Mesenchymal stem cell (in vitro differentiated cells and primary cell): ENCODE data around the gene PGA5.
"Not testable (repeated sequence)": the region's sequence is repeated elsewhere in the genome, so short reads cannot be mapped to it uniquely, and the experiment has no call there.

Experiments
- DNase-seq: peaks from one replicate; pipeline ENCODE4 v3.0.0-alpha.2; 2013
- H2AFZ ChIP-seq: one replicate; pipeline ENCODE4 v1.6.1; 2013; ENCODE audit warnings: low read depth, mild to moderate bottlenecking, control low read depth, inconsistent platforms, low read length, moderate library complexity
- H2AK5ac ChIP-seq: 2 replicates; pipeline ENCODE4 v1.6.1; 2013; ENCODE audit warnings: low read length, moderate library complexity, mild to moderate bottlenecking, inconsistent platforms; ENCODE audit not compliant: severe bottlenecking
- H2BK120ac ChIP-seq: one replicate; pipeline ENCODE4 v1.6.1; 2013; ENCODE audit warnings: low read depth, mild to moderate bottlenecking, inconsistent platforms, low read length, moderate library complexity
- H2BK12ac ChIP-seq, 2 experiments: one replicate each; pipeline ENCODE4 v1.6.1; 2013; ENCODE audit warnings: inconsistent platforms in 2 of 2, low read length in 2 of 2, mild to moderate bottlenecking in 2 of 2, moderate library complexity in 2 of 2, control low read depth in 1 of 2
- H2BK15ac ChIP-seq: one replicate; pipeline ENCODE4 v1.6.1; 2013; ENCODE audit warnings: mild to moderate bottlenecking, low read depth, inconsistent platforms; ENCODE audit not compliant: poor library complexity, severe bottlenecking
- H2BK5ac ChIP-seq: 2 replicates; pipeline ENCODE4 v1.6.1; 2013; ENCODE audit warnings: low read depth, mild to moderate bottlenecking, low read length, control low read depth, inconsistent platforms; ENCODE audit not compliant: poor library complexity, severe bottlenecking
- H3K14ac ChIP-seq, 2 experiments: one replicate each; pipeline ENCODE4 v1.6.1; 2013; ENCODE audit warnings: inconsistent platforms in 2 of 2, low read length in 2 of 2, control low read depth in 1 of 2, mild to moderate bottlenecking in 1 of 2, moderate library complexity in 1 of 2
- H3K18ac ChIP-seq, 2 experiments: one replicate each; pipeline ENCODE4 v1.6.1; 2013; ENCODE audit warnings: inconsistent platforms in 2 of 2, low read length in 2 of 2, control low read depth in 1 of 2, low read depth in 1 of 2, mild to moderate bottlenecking in 1 of 2
- H3K23ac ChIP-seq, 2 experiments: one replicate each; pipeline ENCODE4 v1.6.1; 2013; ENCODE audit warnings: inconsistent platforms in 2 of 2, low read length in 2 of 2, mild to moderate bottlenecking in 2 of 2, moderate library complexity in 2 of 2, control low read depth in 1 of 2
- H3K27ac ChIP-seq: 2 replicates; pipeline ENCODE4 v1.5.1; 2013; ENCODE audit warnings: mild to moderate bottlenecking, moderate library complexity, low read length, control low read depth, inconsistent platforms; ENCODE audit not compliant: poor library complexity, severe bottlenecking
- H3K27me3 ChIP-seq, 2 experiments: 2 replicates each; pipeline versions ENCODE4 v1.6.1 to v1.7.0; 2013; ENCODE audit warnings: low read length in 2 of 2, mild to moderate bottlenecking in 2 of 2, moderate library complexity in 2 of 2, control low read depth in 1 of 2, inconsistent platforms in 1 of 2; ENCODE audit not compliant: control insufficient read depth in 1 of 2, insufficient read depth in 1 of 2
- H3K36me3 ChIP-seq, 2 experiments: 2 replicates each; pipeline versions ENCODE4 v1.6.1 to v1.7.0; 2013; ENCODE audit warnings: low read length in 2 of 2, control low read depth in 1 of 2, inconsistent platforms in 1 of 2, low read depth in 1 of 2, mild to moderate bottlenecking in 1 of 2; ENCODE audit not compliant: insufficient read depth in 2 of 2, control insufficient read depth in 1 of 2
- H3K4ac ChIP-seq, 2 experiments: one replicate each; pipeline ENCODE4 v1.6.1; 2013; ENCODE audit warnings: inconsistent platforms in 2 of 2, low read length in 2 of 2, mild to moderate bottlenecking in 2 of 2, moderate library complexity in 2 of 2, control low read depth in 1 of 2, low read depth in 1 of 2
- H3K4me1 ChIP-seq: 2 replicates; pipeline ENCODE4 v1.6.1; 2013; ENCODE audit warnings: low read depth, low read length, control low read depth; ENCODE audit not compliant: control insufficient read depth, insufficient read depth
- H3K4me2 ChIP-seq: 2 replicates; pipeline ENCODE4 v1.6.1; 2013; ENCODE audit warnings: low read length, mild to moderate bottlenecking, inconsistent platforms; ENCODE audit not compliant: poor library complexity, severe bottlenecking
- H3K4me3 ChIP-seq, 2 experiments: 2 replicates each; pipeline versions ENCODE4 v1.5.1 to v1.7.0; 2013; ENCODE audit warnings: low read length in 2 of 2, mild to moderate bottlenecking in 2 of 2, control low read depth in 1 of 2, low read depth in 1 of 2; ENCODE audit not compliant: insufficient read depth in 1 of 2
- H3K79me1 ChIP-seq: replicated peaks from 2 replicates; pipeline ENCODE4 v1.6.1; 2013; ENCODE audit warnings: mild to moderate bottlenecking, control low read depth, low read length, inconsistent platforms; ENCODE audit not compliant: poor library complexity, severe bottlenecking
- H3K9ac ChIP-seq: 2 replicates; pipeline ENCODE4 v1.7.0; 2013; ENCODE audit warnings: mild to moderate bottlenecking, low read length, moderate library complexity
- H3K9me3 ChIP-seq: 2 replicates; pipeline ENCODE4 v1.7.0; 2013; ENCODE audit warnings: mild to moderate bottlenecking, low read length; ENCODE audit not compliant: control insufficient read depth
- H4K8ac ChIP-seq: one replicate; pipeline ENCODE4 v1.6.1; 2013; ENCODE audit warnings: inconsistent platforms, mild to moderate bottlenecking, low read length, moderate library complexity
- H4K91ac ChIP-seq: one replicate; pipeline ENCODE4 v1.6.1; 2013; ENCODE audit warnings: mild to moderate bottlenecking, low read length, inconsistent platforms
- WGBS: methylation state at CpG from one replicate; pipeline ENCODE4 v1.1.7; 2013; ENCODE audit warnings: mixed read lengths; 5-methylcytosine and 5-hydroxymethylcytosine counted together

PGA5 gene

DNA sequence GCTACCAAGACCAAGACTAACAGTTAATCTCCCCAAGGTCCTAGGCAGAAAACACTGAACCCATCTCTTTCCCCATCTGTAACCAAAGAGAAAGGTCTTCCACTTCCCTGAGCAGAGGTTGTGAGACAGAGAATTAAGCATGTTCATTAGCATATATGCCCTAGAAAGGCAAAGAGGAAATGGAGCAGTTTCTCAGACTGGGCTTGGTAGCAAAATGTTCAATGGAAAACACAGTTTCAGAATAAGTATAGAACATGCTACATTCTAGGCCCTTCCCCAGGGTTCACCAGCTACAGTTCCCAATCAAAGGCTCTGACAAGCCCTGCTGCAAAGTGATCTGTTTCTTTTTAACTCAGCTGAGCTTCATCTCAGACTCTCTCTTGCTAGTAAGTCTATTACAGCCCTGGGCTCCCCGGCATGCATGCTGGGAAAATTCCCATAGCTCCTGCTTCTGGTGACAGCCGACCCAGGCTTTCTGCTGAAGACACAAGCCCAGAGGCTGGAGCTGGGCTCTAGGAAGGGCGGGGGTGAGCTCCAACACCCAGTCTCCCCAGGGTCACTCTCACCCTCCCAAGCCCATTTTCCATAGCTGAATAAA is 8.3 kb upstream of the PGA5 start:
- H4K91ac ChIP-seq, H2BK120ac ChIP-seq, H3K9me3 ChIP-seq, H3K4me2 ChIP-seq, H2BK5ac ChIP-seq, H3K27me3 ChIP-seq, H3K27ac ChIP-seq, DNase-seq, H2AFZ ChIP-seq, H2BK12ac ChIP-seq, H3K4me1 ChIP-seq, H3K23ac ChIP-seq, H2BK15ac ChIP-seq, H3K4ac ChIP-seq, H3K79me1 ChIP-seq, H3K36me3 ChIP-seq, H3K18ac ChIP-seq, H3K9ac ChIP-seq, H3K4me3 ChIP-seq, H3K14ac ChIP-seq, H2AK5ac ChIP-seq, H4K8ac ChIP-seq: not testable (repeated sequence)
- WGBS: no CpG with 5 or more reads among the region's 3 CpGs

GRCh38 chr11:61237130-61237529 is 3.8 kb upstream of the PGA5 start:
- not testable (repeated sequence) for H2BK15ac ChIP-seq, H3K27ac ChIP-seq, H3K18ac ChIP-seq, H3K27me3 ChIP-seq, H3K9ac ChIP-seq, H4K91ac ChIP-seq, H2AK5ac ChIP-seq, H3K79me1 ChIP-seq, H4K8ac ChIP-seq, H3K4me3 ChIP-seq, H3K14ac ChIP-seq, H2BK5ac ChIP-seq, H3K36me3 ChIP-seq, H2BK12ac ChIP-seq, H3K9me3 ChIP-seq, H2AFZ ChIP-seq, H3K4me2 ChIP-seq, H3K23ac ChIP-seq, DNase-seq, H2BK120ac ChIP-seq, H3K4ac ChIP-seq, H3K4me1 ChIP-seq
- no CpG with 5 or more reads among the region's 4 CpGs for WGBS

DNA sequence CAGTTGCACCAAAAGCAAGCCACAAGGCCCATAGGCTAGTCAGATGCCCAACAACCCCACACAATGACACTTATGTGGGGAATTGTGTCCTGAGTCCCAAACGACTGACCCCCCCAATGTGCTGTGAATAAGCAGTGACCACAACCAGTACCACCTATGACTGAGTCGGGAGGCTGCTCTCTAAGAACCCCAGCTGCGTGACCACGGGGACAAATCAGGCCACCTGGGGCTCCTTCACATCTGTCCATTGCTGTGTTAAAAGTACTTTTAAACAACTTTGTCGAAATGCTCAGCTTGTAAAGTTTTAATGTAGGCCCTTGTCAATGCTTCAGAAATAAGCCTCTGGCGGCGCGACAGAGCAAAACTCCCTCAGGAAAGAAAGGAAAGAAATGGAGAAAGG is 687 bp upstream of the PGA5 start:
- H3K36me3 ChIP-seq, H2AK5ac ChIP-seq, H3K9me3 ChIP-seq, H3K4me2 ChIP-seq, H3K27me3 ChIP-seq, H2AFZ ChIP-seq, H3K9ac ChIP-seq, H3K14ac ChIP-seq, H4K8ac ChIP-seq, H3K23ac ChIP-seq, H2BK120ac ChIP-seq, H2BK15ac ChIP-seq, H3K27ac ChIP-seq, H4K91ac ChIP-seq, H3K4me3 ChIP-seq, H2BK12ac ChIP-seq, H3K4ac ChIP-seq, H2BK5ac ChIP-seq, DNase-seq, H3K18ac ChIP-seq, H3K4me1 ChIP-seq, H3K79me1 ChIP-seq: not testable (repeated sequence)
- WGBS: 53% methylated on average over 4 of the region's 8 CpGs

DNA sequence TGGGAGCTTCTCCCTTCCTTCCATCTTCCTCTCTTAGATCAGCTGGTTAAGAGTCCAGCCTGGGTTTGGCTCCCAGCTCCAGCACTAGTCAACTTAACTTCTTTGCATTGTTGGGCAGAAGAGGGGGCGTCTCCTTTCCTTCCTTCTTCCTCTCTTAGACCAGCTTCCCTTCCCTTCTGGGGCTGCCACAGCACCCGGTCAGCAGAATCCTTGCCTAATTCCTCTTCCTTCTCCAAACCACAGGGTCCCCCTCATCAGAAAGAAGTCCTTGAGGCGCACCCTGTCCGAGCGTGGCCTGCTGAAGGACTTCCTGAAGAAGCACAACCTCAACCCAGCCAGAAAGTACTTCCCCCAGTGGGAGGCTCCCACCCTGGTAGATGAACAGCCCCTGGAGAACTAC is 551 bp downstream of the PGA5 start:
- not testable (repeated sequence) for H3K9me3 ChIP-seq, DNase-seq, H3K18ac ChIP-seq, H3K9ac ChIP-seq, H3K27ac ChIP-seq, H2BK12ac ChIP-seq, H3K23ac ChIP-seq, H4K8ac ChIP-seq, H2AFZ ChIP-seq, H2AK5ac ChIP-seq, H3K27me3 ChIP-seq, H3K4me3 ChIP-seq, H2BK15ac ChIP-seq, H3K36me3 ChIP-seq, H2BK5ac ChIP-seq, H3K79me1 ChIP-seq, H3K4me2 ChIP-seq, H3K4ac ChIP-seq, H2BK120ac ChIP-seq, H3K14ac ChIP-seq, H3K4me1 ChIP-seq, H4K91ac ChIP-seq
- no CpG with 5 or more reads among the region's 5 CpGs for WGBS
